Activated CD4-positive, alpha-beta T cell treated with anti-CD3 and anti-CD28 coated beads, Interleukin-2, amount 50 U/mL, for 24 hours (primary cell): Measurements from ENCODE around the gene CLIP2.
"Not testable (repeated sequence)": the region's sequence is repeated elsewhere in the genome, so short reads cannot be mapped to it uniquely, and the experiment has no call there.

ENCODE experiments used
- DNase-seq, 2 donors: peaks; one replicate each; pipeline ENCODE4 v3.0.0-alpha.2; 2020; ENCODE audit warnings: low read depth in 1 of 2, low spot score in 1 of 2

CLIP2 gene

GRCh38 chr7:74329225-74329624 is 40.0 kb downstream of the CLIP2 start:
- no peak for DNase-seq

- no peak for DNase-seq
Observed at GRCh38 chr7:74332373-74333176, 43.4 kb downstream of the CLIP2 start.

- no peak for DNase-seq
Observed at GRCh38 chr7:74334030-74334429, 44.8 kb downstream of the CLIP2 start.

- no peak for DNase-seq
Observed at GRCh38 chr7:74337926-74338325, 48.7 kb downstream of the CLIP2 start.

GRCh38 chr7:74338366-74339108 is 49.3 kb downstream of the CLIP2 start:
- DNase-seq: no peak

- DNase-seq: not testable (repeated sequence)
Observed at GRCh38 chr7:74339648-74340047, 50.4 kb downstream of the CLIP2 start.

- DNase-seq: no peak
Observed at GRCh38 chr7:74343281-74344131, 54.3 kb downstream of the CLIP2 start.

- no peak for DNase-seq
Observed at GRCh38 chr7:74344132-74344496, 54.9 kb downstream of the CLIP2 start.

- no peak for DNase-seq
Observed at GRCh38 chr7:74344786-74345185, 55.6 kb downstream of the CLIP2 start.

- DNase-seq: no peak
Observed at GRCh38 chr7:74345970-74346369, 56.8 kb downstream of the CLIP2 start.

- no peak for DNase-seq
Observed at GRCh38 chr7:74349621-74350020, 60.4 kb downstream of the CLIP2 start.

GRCh38 chr7:74350751-74351150 is 61.5 kb downstream of the CLIP2 start:
- no peak for DNase-seq

GRCh38 chr7:74351836-74352235 is 62.6 kb downstream of the CLIP2 start:
- no peak for DNase-seq

GRCh38 chr7:74352551-74353138 is 63.4 kb downstream of the CLIP2 start:
- DNase-seq: not testable (repeated sequence)

GRCh38 chr7:74354009-74354408 is 64.8 kb downstream of the CLIP2 start:
- no peak for DNase-seq

GRCh38 chr7:74355091-74355490 is 65.9 kb downstream of the CLIP2 start:
- no peak for DNase-seq

GRCh38 chr7:74356589-74357315 is 67.5 kb downstream of the CLIP2 start:
- DNase-seq: no peak

- DNase-seq: no peak
Observed at GRCh38 chr7:74360008-74360407, 70.8 kb downstream of the CLIP2 start.

- DNase-seq: no peak
Observed at GRCh38 chr7:74362266-74362665, 73.1 kb downstream of the CLIP2 start.

GRCh38 chr7:74364061-74364460 is 74.9 kb downstream of the CLIP2 start:
- DNase-seq: no peak
